HG02763 (cell line): ENCODE results near the gene GCNT4.
"Not testable (repeated sequence)": the region's sequence is repeated elsewhere in the genome, so short reads cannot be mapped to it uniquely, and the experiment has no call there.

Source experiments
- ATAC-seq: cut with Tn5 transposase; IDR thresholded peaks from one replicate; pipeline ENCODE4 v1.9.1; 2021; ENCODE audit warnings: mild to moderate bottlenecking, moderate library complexity; ENCODE audit not compliant: unreplicated experiment

The GCNT4 gene, protein sequence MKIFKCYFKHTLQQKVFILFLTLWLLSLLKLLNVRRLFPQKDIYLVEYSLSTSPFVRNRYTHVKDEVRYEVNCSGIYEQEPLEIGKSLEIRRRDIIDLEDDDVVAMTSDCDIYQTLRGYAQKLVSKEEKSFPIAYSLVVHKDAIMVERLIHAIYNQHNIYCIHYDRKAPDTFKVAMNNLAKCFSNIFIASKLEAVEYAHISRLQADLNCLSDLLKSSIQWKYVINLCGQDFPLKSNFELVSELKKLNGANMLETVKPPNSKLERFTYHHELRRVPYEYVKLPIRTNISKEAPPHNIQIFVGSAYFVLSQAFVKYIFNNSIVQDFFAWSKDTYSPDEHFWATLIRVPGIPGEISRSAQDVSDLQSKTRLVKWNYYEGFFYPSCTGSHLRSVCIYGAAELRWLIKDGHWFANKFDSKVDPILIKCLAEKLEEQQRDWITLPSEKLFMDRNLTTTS

DNA sequence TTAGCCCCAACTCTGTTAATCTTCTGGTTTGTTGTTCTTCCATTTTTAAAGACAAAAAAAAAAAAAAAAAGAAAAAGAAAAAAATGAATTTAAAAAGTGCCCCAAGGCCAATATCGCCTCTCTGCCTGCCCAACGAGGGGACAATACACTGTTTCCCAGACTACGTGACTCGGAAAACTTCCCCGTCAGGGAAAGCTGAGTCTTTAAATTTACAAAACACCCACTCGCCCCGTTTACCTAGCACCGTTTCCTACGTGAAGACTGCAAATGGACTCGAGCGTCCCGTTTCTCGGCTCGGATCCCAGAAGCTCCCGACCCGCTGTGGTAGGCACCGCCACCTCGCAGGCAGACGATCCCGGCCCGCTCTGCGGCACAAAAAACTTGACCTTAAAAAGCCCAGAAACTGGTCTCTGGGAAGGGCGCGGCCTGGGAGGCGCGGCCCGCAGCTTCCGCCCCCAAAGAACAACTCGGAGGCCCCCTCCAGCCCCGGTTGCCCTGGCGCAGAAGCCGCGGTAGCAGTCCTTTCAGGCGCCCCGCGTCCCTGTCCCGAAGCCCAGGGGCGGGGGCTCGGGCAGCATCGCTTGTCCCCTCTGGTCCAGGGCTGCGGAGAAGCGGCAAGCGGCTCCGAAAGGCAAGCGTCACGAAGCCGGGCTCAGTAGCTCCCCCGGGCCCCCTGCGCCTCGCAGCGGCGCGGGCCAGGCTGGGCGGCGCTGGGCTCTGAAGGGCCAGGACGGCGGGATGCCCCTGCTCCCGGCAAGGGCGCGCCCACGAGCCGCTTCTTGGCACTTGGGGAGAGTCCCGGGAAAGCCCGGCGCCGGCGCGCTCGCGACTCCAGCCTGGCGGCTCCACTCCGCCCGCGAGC, at the start of gene GCNT4:
GCNT4 (minus strand) TSS at position 367 of the 862 bp plus-strand sequence. CDS start 22,521 bp downstream, outside the sequence.
- no peak for ATAC-seq

DNA sequence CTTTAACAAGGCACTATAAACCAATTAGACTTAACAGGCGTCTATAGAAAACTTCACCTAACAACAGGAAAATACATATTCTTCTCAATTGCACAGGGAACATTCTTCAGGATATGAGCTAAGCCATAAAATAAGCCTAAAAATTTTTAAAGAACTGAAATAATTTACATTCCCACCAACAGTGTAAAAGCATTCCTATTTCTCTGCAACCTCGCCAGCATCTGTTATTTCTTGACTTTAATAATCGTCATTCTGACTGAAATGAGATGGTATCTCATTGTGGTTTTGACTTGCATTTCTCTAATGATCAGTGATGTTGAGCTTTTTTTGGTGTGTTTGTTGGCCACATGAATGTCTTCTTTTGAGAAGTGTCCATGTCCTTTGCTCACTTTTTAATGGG, 43.6 kb upstream of the GCNT4 start:
- not testable (repeated sequence) for ATAC-seq

DNA sequence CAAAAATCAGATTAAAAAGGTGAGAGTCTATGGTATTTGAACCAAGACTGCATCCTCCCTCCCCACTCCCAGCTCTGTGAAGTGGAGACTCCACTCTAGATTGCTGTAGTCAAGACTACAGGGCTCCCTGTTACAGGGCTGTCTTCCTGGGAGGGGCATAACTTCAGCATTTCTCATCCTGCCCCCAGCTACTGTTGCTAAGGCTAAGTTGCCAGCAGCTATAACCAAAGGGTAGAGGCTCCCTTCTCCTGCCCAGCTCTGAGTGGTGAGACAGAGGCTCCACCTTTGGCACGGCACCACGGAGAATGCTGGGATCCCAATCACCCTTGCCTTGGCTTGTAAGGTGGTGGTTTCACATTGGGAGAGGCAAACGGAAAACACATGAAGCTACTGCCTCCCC, 39.2 kb upstream of the GCNT4 start:
- no peak for ATAC-seq

DNA sequence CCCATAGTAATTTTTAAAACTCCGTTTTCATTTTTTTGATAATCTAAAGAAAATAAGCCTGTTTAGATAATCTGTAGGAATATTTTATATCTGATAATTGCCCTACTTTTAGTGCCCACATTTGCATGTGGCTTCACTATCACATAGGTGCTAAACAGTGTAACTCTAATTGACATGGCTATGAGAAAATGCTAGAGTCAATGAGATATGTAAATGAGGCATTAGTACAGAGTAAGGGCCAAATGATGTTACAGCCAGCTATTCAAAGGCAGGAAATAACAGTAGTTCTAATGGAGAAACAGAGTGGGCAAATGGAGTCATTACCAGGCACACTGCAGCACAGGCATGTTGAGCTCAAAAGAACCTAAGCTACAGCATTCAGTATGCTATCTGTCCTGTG, 37.3 kb upstream of the GCNT4 start:
- no peak for ATAC-seq

DNA sequence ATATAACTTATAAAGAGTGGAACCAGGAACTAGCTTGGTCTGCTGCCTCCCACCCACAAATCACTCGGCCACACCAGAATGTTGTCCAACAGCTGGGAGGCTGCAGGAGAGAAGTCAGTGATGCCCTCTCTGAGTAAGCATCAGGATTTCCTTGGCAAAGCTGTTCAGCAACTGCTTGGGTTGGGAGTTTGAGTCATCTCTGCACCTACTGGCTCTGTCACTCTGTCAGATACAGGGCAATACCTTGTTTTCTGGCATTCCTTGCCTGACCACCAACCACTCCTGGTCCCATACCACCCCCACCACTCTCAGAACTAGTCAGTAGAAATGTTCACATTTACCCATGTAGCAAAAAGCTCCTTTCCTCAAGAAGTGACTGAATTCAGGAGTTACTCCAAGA, 36.8 kb upstream of the GCNT4 start:
- ATAC-seq: no peak

DNA sequence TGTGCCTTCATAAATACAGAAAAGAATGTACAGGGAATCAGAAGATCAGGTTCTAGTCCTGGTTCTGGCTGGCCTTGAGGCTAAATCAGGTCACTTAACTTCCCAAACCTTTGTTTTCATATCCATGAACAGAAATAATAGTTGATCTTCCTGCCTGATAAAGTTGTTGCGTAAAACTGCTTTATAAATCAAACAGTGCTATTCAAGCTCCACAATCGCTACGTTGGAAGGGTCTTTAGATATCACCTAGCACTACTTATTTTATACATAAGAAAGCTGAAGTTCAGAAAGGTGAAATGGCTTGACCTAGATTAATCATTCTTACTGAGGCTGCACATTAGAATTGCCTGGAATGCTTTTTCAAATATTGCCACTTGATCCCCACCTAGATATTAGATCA, 36.3 kb upstream of the GCNT4 start:
- ATAC-seq: no peak

DNA sequence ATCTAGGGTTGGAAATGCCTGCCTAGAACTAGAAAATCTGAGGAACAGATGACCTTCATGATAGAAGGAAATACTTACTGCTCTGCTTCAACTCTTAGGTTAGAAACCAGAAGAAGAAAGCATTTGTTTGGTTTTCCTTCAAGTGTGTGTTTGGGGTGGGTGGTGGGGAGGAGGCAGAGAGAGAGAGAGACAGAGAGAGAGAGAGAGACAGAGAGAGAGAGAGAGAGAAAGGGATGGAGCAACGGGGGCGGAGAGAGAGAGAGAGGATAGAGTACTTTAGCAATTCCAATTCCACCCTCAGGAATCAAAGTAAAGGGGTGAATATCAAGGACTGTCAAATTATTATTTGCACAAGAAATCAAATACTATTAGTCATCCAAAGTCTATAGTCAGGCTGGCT, 29.2 kb upstream of the GCNT4 start:
- ATAC-seq: no peak

DNA sequence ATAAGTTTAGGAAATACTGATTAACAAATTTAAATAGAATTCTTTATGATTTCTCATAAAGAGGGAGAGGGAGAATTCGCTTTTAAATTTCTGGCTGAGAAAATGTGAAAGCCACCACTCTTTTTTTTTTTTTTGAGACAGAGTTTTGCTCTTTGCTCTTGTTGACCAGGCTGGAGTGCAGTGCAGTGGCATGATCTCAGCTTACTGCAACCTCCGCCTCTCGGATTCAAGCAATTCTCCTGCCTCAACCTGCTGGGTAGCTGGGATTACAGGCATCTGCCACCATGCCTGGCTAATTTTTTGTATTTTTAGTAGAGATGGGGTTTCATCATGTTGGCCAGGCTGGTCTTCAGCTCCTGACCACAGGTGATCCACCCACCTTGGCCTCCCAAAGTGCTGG, 27.0 kb upstream of the GCNT4 start:
- not testable (repeated sequence) for ATAC-seq

DNA sequence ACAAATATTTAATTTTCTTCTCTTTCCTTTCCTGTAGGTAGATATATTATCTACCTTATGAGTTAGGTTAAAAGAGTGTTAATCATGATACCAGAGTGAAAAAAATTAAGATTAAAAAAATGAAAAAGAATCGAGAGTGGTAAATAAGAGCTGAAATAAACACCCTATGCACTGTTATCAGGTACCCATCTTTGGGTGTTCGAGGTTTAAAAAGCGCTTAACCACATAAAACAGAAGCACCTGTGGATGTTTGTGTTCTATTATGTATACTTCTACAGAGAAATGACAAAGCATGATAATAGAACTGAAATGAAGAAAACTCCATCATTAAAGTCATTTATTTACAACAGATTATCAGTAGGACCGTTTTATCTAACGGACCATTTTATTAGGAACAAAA, 25.7 kb upstream of the GCNT4 start:
- ATAC-seq: no peak

DNA sequence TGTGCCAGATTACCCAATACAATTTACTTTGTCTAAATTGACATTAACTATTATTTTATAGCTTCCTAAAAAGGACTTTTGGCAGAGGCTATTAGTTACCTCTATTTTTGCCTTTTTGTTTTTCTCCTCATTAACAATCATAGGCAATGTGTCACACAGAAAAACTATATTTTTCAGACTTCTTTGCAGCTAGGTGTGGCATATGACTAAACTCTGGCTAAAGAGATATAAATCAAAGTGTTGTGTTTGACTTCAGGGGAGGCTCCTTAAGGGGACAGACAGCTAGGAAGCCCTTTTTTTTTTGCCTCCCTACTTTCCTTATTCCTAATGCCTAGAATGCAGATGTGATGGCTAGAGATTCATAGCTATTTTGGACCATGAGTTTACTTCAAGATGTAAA, 19.7 kb upstream of the GCNT4 start:
- no peak for ATAC-seq

DNA sequence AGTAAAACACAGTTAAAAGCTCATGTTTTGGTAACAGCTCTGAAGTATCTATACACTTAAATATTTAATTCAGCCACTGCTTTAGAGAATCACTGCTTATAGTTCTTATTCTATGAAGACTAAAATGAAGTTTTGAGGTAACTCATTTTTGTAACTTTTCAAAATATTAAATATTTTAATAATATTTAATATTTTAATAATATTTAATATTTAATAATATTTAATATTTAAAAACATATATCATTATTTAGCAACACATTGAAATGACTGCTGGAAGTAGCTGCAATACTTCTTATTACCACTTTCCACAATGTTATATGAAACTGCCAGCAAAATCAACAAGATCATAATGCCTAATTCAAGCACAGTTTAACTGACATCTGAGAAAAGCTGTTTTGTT, 18.7 kb upstream of the GCNT4 start:
- no peak for ATAC-seq

DNA sequence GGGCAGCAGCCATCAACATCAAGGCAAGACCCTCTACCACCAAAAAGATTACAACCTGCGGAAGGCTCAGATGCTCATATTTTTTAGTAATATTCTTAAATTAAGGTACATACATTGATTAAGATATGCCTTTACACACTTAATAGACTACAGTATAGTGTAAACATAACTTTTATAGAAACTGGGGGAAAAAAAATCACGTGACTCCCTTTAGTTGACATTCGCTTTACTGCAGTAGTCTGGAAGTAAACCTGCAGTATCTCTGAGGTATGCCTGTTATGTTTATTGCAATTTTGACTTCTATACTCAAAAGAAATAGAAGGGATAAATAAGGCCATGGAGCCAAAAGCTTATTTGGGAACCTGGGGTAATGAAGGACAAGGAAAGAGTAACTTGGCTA, 15.1 kb upstream of the GCNT4 start:
- ATAC-seq: no peak

DNA sequence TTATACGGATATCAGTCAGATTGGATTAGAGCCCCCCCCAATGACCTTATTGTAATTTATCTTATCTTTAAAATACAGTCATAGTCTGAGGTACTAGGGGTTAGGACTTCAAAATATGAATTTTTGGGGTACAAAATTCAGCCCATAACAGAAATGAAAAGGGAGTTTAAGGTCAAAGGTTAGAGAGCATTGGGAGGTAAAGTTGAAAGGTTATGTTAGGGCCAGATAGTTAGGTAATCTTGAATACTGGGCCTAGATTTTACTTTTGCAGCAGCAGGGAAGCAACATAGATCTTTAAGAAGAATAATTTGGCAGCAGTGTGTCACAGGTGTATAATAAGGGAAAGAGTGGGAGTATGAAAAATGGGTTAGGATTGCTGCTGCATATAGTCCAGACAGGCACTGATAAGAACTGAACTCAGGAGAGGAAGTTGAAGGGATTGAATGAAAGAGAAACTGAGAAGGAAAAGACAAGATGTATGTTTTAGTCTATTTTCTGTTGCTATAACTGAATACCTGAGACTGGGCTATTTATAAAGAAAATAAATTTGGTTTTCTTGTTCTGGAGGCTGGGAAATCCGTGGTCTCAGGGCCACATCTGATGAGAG, 10.7 kb upstream of the GCNT4 start:
- no peak for ATAC-seq

DNA sequence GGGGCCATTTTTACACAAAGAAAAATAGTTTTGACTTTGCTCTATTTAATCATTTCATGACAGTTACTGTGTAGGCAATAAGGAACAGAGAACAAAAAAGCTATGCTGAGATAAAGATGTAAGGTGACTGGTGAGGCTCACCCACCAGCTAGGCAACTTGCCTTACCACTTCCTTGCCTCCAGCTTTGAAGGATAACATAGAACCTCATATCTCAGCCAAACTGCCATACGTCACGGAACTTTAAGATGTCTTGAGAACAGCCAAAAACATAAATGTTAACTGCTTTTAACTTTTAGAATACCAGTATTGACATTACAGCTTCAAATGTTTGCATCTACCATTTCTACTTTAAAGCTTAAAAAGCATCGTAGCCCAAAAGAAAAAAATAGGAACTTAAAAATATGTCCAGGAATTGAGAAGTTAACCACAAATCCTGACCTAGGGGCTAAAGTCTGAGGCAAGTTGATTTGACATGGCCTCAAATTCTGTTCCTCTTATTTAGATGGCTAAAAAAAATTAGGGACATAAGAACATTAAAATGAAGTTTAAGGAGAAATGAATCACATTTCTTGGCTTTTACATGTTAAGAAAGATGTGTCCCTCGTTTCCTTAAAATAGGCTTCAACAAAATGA, 7.7 kb upstream of the GCNT4 start:
- ATAC-seq: no peak

DNA sequence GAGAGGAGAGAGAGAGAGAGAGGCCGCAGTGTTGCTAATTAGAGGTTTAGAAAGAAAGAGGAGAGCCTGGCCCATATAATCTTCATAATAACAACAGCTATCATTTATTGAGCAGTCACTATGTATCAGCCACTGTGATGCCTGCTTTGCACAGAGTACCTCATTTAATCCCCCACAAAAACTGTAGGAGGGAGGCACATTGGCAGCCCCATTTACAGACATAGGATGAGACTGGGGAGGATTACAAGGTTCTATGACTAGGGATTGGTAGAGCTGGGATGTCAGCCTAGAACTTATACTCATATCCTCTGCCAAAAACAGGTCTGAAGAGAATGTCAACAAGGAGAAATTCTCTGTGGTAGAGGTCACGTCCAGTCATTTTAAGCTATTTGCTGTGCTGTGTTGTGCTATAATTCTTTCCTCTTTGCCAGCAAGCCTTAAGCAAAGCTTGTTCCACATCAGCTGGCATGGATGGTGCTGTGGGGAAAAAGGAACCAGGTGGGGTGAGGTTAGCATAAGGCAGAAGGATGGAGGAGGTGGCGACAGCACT, 6.7 kb upstream of the GCNT4 start:
- ATAC-seq: no peak

DNA sequence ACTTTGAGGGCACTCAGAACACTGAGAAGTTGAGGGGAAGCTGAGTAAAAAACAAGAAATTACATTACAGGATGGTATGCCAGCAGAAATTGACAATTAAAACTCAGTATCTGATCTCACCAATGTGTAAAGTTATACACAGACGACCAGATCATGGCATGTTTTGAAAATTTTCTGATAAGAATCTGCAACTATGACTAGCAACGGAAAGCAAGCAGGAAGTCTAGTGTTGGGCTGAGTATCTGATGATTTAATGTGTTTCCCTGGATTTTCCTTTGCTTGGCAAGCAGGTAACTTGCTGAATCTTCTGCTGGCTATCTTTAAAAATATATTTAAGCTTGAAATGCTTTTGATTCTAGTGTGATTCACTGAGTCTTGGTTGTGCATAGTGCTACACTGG, 5.2 kb upstream of the GCNT4 start:
- ATAC-seq: no peak

DNA sequence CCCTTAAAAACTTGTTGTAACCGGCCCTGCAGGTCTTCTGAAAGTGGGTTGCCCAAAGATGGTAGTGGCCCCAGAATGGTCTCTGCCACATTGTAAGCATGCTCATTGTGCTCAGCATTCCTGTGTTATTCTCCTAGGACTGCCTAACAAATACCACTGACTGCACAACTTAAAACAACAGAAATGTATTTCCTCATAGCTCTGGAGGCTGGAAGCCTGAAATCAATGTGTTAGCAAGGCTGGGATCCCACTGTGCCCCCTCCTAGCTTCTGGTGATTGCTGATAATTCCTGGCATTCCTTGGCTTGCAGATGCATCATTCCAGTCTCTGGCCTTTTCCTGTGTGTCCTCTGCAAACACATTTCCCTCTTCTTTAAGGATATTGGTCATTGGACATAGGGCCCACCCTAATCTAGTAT, 3.4 kb upstream of the GCNT4 start:
- ATAC-seq: no peak

DNA sequence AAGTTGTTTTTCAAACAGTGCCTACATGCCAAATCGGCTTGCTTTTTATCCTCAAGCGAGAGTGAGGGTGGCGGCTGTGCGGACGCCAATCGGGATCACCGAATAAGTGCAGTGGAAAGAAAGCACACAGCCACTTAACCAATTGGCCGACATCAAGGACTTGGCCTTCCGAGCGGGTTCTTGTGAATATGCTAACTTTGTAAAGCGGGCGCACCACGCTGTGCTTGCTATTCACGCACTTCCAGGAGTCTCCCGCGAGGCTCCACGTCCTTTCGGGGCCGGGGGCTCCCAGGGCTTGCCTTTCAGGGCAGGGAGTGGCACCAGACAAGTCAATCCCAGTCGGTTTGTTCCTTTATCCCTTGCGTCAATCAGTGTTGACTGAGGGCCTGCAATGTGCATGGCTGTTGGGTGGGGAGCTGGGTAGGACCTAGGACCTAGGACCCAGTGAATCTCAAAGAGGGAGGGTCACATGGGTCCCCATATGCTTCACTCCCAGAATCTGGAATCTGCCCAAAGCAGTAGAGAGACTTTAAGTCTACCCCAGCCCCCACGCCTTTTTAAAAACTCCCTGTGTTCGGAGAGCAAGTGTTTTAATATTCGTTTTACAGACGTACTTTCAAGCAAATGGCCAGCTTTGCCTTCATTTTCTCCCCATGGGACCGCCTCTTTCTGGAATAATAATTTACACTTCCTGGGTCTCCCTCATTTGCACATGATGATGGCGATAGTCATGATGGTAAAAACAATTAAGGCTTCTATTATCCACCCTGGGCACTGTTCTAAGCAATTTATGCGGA, 2.0 kb upstream of the GCNT4 start:
- ATAC-seq: no peak

DNA sequence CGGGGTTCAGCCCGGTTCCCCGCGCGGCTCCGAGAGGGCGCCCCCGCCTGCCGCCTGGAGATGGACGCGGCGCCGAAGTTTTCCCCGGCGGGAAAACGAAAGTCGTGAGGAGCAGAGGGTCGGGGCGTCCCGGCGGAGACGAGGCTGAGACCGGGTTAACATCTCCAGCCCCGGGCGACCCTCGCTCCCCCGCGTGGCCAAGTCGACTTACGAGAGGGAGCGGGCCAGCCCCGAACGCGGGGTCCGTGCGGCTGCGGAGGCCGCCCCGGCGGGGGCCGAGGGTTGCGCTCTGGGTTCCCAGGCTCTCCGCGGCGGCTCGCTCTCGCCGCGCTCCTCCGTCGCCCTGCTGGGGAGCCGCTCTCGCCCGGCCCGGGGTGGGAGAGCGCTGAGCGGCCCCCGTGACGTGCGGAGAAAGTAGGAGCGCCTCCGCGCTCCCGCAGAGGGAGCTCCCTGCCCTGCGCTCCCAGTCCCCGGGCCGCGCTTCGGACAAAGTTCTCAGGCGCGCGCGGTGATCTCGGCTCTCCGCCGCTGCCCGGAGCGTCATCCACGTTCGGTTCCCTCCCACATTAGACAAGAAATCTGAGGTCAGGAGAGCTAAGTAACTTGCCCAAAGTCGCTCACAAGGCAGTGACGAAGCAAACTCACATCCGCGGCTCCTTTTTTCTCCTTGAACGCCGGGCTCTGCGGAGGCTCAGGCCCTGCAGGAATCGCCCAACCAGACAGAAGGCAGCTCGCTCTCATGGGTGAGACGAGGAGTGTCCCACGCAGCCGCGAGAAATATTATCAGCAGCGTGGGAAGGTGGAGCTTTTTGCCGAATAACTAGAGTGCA, 1.2 kb upstream of the GCNT4 start:
- no peak for ATAC-seq
